Esophagus muscularis mucosa (tissue), 4 donors: ENCODE data around the gene SMCHD1.

Experiments
- EP300 ChIP-seq: sonication (generic); formaldehyde crosslinking; IDR thresholded peaks from one replicate; pipeline ENCODE4 v1.6.1; 2017; ENCODE audit warnings: antibody characterized with exemption
- POLR2A ChIP-seq: fragments of 450-650 bp; IDR thresholded peaks from one replicate; pipeline ENCODE4 v1.6.1; 2017; ENCODE audit warnings: antibody characterized with exemption, moderate library complexity, mild to moderate bottlenecking, low read depth
- POLR2AphosphoS5 ChIP-seq, 2 donors: sonication (generic); formaldehyde crosslinking; IDR thresholded peaks; one replicate each; pipeline ENCODE4 v1.6.1; 2017; ENCODE audit warnings: antibody characterized with exemption in 2 of 2
- TF ChIP-seq, protein P1 (sequence below), 3 experiments: fragments of 200-600 bp in 2 of 3; fragments of 450-650 bp in 1 of 3; sonication (generic) in 2 of 3; IDR thresholded peaks; one replicate each; pipeline ENCODE4 v1.5.1; 2017 to 2019; ENCODE audit warnings: antibody characterized with exemption in 3 of 3, mild to moderate bottlenecking in 2 of 3, moderate library complexity in 1 of 3

DNA sequence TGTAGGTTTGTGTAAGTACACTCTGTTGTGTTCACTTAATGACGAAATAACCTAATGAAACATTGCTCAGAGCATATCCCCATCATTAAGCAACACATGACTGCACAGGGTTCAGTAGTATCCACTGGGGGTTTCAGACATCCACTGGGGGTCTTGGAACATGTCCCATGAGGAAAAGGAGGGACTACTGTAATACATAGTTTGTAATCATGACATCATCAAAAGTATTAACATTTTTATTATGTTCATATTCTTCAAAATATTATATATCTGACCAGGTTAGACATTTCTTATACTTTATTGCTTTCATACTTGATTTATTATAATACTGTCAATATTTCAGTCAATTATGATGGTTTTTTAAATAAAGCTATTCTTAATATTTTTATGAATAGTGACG is 136.9 kb downstream of the SMCHD1 start:
- TF ChIP-seq, protein P1, sequence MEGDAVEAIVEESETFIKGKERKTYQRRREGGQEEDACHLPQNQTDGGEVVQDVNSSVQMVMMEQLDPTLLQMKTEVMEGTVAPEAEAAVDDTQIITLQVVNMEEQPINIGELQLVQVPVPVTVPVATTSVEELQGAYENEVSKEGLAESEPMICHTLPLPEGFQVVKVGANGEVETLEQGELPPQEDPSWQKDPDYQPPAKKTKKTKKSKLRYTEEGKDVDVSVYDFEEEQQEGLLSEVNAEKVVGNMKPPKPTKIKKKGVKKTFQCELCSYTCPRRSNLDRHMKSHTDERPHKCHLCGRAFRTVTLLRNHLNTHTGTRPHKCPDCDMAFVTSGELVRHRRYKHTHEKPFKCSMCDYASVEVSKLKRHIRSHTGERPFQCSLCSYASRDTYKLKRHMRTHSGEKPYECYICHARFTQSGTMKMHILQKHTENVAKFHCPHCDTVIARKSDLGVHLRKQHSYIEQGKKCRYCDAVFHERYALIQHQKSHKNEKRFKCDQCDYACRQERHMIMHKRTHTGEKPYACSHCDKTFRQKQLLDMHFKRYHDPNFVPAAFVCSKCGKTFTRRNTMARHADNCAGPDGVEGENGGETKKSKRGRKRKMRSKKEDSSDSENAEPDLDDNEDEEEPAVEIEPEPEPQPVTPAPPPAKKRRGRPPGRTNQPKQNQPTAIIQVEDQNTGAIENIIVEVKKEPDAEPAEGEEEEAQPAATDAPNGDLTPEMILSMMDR (IDR thresholded peaks at IDR 0.05), result no peak
- TF ChIP-seq POLR2A, result no peak
- TF ChIP-seq EP300, result no peak
- no peak for TF ChIP-seq POLR2AphosphoS5 (IDR thresholded peaks at IDR 0.05)
